Nephron progenitor cell (in vitro differentiated cells): ENCODE data around the gene UBR1.

Source experiments
- DNase-seq: peaks from one replicate; pipeline ENCODE4 v3.0.0; 2021
- H3K27ac Mint-ChIP-seq: 2 replicates; pipeline ENCODE4 v1.8.0; 2021; ENCODE audit warnings: mild to moderate bottlenecking, moderate library complexity, mixed read lengths
- H3K27me3 Mint-ChIP-seq: 2 replicates; pipeline ENCODE4 v1.8.0; 2021; ENCODE audit warnings: mild to moderate bottlenecking, low read depth, mixed read lengths; ENCODE audit not compliant: poor library complexity
- H3K36me3 Mint-ChIP-seq: 2 replicates; pipeline ENCODE4 v1.8.0; 2021; ENCODE audit warnings: low read depth, mixed read lengths
- H3K4me1 Mint-ChIP-seq: 2 replicates; pipeline ENCODE4 v1.8.0; 2021; ENCODE audit warnings: mixed read lengths
- H3K4me3 Mint-ChIP-seq: 2 replicates; pipeline ENCODE4 v1.8.0; 2021; ENCODE audit warnings: mild to moderate bottlenecking, moderate library complexity, mixed read lengths
- H3K9me3 Mint-ChIP-seq: 2 replicates; pipeline ENCODE4 v1.8.0; 2021; ENCODE audit warnings: mild to moderate bottlenecking, moderate library complexity, mixed read lengths
- TF ChIP-seq, protein P1 (sequence below): fragments of 200-600 bp; sonication (generic); IDR thresholded peaks from 2 replicates; pipeline ENCODE4 v1.5.0; 2021; ENCODE audit warnings: antibody characterized with exemption

UBR1 gene

DNA sequence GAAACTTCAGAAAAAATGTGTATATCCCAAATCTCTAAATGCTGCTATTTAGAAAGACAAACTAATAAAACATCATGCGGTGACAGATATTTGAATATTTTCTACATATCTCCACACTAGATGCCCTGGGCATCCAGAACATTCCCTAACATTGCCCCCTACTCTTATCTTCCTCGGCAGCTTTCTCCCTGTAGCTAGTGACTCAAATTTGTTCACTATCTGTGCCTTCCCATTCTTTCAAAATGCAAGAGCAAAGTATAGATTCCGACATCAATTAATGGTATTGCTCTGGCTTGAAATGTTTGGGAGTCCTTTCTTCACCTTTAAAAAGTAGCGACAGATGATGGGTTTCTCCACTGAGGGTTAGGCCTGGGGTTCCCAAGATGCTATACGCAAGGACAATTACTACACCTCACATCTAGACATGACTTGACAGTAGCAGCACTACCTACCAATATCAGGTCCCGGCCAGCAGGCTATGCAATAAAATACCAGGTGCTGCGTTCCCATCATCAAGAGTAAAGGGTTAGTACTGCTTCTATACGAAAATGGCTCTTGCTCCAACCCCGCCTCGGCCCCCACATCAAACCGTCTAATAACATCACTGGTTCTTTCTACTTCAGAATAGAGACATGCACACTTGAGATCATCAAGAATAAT is 631 bp downstream of the UBR1 start:
- Mint-ChIP-seq H3K4me1 (peaks cover 55% of the 10 kb centered on the region), H3K4me3 (peak overlapping the region; percentile 93), H3K27ac (peak overlapping the region; percentile 95), H3K27me3 (peaks cover 24% of the 10 kb centered on the region), H3K36me3 (peaks cover 40% of the 10 kb centered on the region), H3K9me3 (peaks cover 1% of the 10 kb centered on the region)
- no peak for DNase-seq
- TF ChIP-seq, protein P1, sequence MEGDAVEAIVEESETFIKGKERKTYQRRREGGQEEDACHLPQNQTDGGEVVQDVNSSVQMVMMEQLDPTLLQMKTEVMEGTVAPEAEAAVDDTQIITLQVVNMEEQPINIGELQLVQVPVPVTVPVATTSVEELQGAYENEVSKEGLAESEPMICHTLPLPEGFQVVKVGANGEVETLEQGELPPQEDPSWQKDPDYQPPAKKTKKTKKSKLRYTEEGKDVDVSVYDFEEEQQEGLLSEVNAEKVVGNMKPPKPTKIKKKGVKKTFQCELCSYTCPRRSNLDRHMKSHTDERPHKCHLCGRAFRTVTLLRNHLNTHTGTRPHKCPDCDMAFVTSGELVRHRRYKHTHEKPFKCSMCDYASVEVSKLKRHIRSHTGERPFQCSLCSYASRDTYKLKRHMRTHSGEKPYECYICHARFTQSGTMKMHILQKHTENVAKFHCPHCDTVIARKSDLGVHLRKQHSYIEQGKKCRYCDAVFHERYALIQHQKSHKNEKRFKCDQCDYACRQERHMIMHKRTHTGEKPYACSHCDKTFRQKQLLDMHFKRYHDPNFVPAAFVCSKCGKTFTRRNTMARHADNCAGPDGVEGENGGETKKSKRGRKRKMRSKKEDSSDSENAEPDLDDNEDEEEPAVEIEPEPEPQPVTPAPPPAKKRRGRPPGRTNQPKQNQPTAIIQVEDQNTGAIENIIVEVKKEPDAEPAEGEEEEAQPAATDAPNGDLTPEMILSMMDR = no peak

DNA sequence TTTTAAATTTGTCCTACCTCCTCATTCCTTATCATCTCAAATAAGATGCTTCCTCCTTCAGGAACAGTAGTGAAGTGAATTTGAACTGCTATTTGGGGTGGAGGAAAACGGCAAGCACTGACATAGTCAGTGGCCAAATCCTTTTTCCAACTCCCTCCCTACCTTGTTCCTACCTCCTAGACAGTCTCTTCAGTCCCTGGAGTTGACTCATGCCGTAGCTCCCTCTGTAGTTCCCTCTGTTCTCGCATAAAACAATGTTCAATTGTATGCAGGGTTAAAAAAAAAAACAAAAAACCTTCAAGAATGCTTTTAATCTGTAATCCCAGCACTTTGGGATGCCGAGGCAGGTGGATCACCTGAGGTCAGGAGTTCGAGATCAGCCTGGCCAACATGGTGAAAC is 1.4 kb downstream of the UBR1 start:
- DNase-seq = no peak
- Mint-ChIP-seq H3K27me3 (peaks cover 21% of the 10 kb centered on the region), H3K27ac (peak overlapping the region; percentile 34), H3K36me3 (peaks cover 48% of the 10 kb centered on the region), H3K9me3 (peaks cover 3% of the 10 kb centered on the region), H3K4me1 (peaks cover 55% of the 10 kb centered on the region), H3K4me3 (peak overlapping the region; percentile 93)
- TF ChIP-seq, protein P1 = no peak

DNA sequence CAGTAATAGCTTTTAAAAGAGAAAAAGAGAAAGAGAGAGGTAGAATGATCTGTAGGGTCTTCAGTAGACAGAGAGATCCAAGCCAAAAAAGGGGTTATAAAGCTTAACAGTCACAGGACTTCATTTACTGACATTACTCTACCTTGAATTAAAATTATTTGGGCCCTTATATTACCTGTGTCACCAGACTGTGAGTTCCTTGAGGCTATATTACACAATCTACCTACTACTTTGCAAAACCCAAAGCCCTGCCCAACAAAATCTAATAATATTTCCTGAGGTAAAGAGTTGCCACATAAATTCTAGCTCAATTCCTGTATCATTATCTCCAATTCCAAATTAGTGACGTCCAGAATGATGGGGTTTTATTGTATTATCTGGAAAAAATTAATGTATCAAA is 1.9 kb downstream of the UBR1 start:
- H3K27me3 Mint-ChIP-seq = peaks cover 18% of the 10 kb centered on the region
- H3K4me3 Mint-ChIP-seq = peak overlapping the region; percentile 61
- H3K4me1 Mint-ChIP-seq = peaks cover 55% of the 10 kb centered on the region
- H3K27ac Mint-ChIP-seq = no peak overlapping the region
- H3K9me3 Mint-ChIP-seq = peaks cover 3% of the 10 kb centered on the region
- H3K36me3 Mint-ChIP-seq = peaks cover 50% of the 10 kb centered on the region
- DNase-seq = no peak
- TF ChIP-seq, protein P1 = no peak

DNA sequence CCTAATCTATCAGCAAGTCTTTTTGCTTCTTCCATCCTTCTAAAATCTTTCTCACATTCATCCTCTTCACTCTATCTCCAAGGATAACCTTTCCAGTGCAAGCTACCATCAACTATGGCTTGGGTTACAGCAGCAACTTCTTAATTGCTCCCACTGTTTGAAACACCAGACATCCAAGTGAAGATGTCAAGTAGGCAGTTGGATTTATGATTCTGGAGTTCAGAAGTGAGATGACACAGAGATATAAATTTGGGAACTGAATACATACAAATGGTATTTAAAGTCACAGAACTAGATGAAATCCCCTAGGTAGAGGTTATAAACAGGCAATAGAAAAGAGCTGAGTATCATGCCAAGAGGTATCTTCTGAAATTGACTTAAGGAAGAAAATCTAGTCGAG is 3.7 kb downstream of the UBR1 start:
- Mint-ChIP-seq H3K27ac (no peak overlapping the region), H3K4me3 (no peak overlapping the region), H3K27me3 (peaks cover 1% of the 10 kb centered on the region), H3K4me1 (peaks cover 53% of the 10 kb centered on the region), H3K36me3 (peaks cover 66% of the 10 kb centered on the region), H3K9me3 (peaks cover 3% of the 10 kb centered on the region)
- no peak for DNase-seq
- TF ChIP-seq, protein P1 = no peak

DNA sequence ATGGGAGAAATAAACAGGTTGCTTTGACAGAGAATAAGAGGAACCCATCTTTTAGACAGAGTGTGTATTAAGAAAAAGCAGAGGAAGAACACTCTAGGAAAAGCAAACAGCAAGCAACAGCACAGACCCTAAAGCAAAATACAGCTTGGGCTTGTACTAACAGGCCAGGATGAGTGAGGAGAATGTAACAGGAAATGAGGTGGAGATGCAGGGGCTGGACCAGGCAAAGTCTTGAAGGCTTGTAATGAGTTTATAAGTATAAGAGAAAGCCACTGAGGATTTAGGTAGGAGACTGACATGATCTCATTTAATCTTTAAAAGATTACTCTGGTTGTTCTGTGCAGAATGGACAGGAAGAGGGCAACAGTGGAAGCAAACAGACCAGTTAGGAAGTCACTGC is 4.9 kb downstream of the UBR1 start:
- TF ChIP-seq, protein P1 = no peak
- Mint-ChIP-seq H3K4me1 (peaks cover 46% of the 10 kb centered on the region), H3K9me3 (peaks cover 3% of the 10 kb centered on the region), H3K27ac (peak overlapping the region; percentile 30), H3K36me3 (peaks cover 75% of the 10 kb centered on the region), H3K27me3 (no peaks in the 10 kb centered on the region), H3K4me3 (no peak overlapping the region)
- no peak for DNase-seq
